ENCODE results near the gene STXBP2. TPM values are rescaled to one million over a fixed set of nuclear protein-coding genes. Genes with fewer than 3 reads are reported as not detected.

The STXBP2 gene
- total RNA-seq, 1 donor from 2014 or later, result 42.2 TPM

GRCh38 chr19:7662657-7663056, 25.7 kb downstream of the STXBP2 start:
- H3K36me3 Mint-ChIP-seq (ENCODE audit: low read depth, unreplicated experiment), result no peaks in the 10 kb centered on the region
- no peaks in the 10 kb centered on the region for H3K4me1 Mint-ChIP-seq (ENCODE audit: unreplicated experiment)
- no peak for TF ChIP-seq CTCF (IDR thresholded peaks at IDR 0.05; ENCODE audit: unreplicated experiment)
- no peak overlapping the region for H3K27ac Mint-ChIP-seq (ENCODE audit: unreplicated experiment)
- DNase-seq (ENCODE audit: low spot score), result no peak
- H3K4me3 Mint-ChIP-seq (ENCODE audit: unreplicated experiment), result no peak overlapping the region
- no peaks in the 10 kb centered on the region for H3K9me3 Mint-ChIP-seq (ENCODE audit: unreplicated experiment)
- peaks cover 3% of the 10 kb centered on the region for H3K27me3 Mint-ChIP-seq (ENCODE audit: unreplicated experiment)

GRCh38 chr19:7663706-7664105, 26.8 kb downstream of the STXBP2 start:
- Mint-ChIP-seq H3K27me3 (ENCODE audit: unreplicated experiment) (peaks cover 3% of the 10 kb centered on the region), H3K4me1 (ENCODE audit: unreplicated experiment) (no peaks in the 10 kb centered on the region), H3K27ac (ENCODE audit: unreplicated experiment) (no peak overlapping the region), H3K9me3 (ENCODE audit: unreplicated experiment) (no peaks in the 10 kb centered on the region), H3K4me3 (ENCODE audit: unreplicated experiment) (no peak overlapping the region), H3K36me3 (ENCODE audit: low read depth, unreplicated experiment) (no peaks in the 10 kb centered on the region)
- no peak for DNase-seq (ENCODE audit: low spot score)
- no peak for TF ChIP-seq CTCF (IDR thresholded peaks at IDR 0.05; ENCODE audit: unreplicated experiment)

GRCh38 chr19:7665076-7665475, 28.2 kb downstream of the STXBP2 start:
- no peaks in the 10 kb centered on the region for H3K9me3 Mint-ChIP-seq (ENCODE audit: unreplicated experiment)
- no peaks in the 10 kb centered on the region for H3K36me3 Mint-ChIP-seq (ENCODE audit: low read depth, unreplicated experiment)

GRCh38 chr19:7668842-7669241, 31.9 kb downstream of the STXBP2 start, which contains the start of gene RETN:
Gene RETN, plus strand, starts transcription at chr19:7669049. Its CDS starts 278 bp downstream, at chr19:7669327.
- Mint-ChIP-seq H3K27ac (ENCODE audit: unreplicated experiment) (no peak within 1 kb of the TSS), H3K4me1 (ENCODE audit: unreplicated experiment) (peaks cover 4% of the 10 kb centered on the region), H3K36me3 (ENCODE audit: low read depth, unreplicated experiment) (no peaks in the 10 kb centered on the region), H3K4me3 (ENCODE audit: unreplicated experiment) (no peak within 1 kb of the TSS), H3K27me3 (ENCODE audit: unreplicated experiment) (peaks cover 16% of the 10 kb centered on the region), H3K9me3 (ENCODE audit: unreplicated experiment) (no peaks in the 10 kb centered on the region)
- no peak for DNase-seq (ENCODE audit: low spot score)
- TF ChIP-seq CTCF (IDR thresholded peaks at IDR 0.05; ENCODE audit: unreplicated experiment), result no peak

More at GRCh38 chr19:7665076-7665475, 28.2 kb downstream of the STXBP2 start:
- H3K27ac Mint-ChIP-seq (ENCODE audit: unreplicated experiment), result no peak overlapping the region
- no peak for TF ChIP-seq CTCF (IDR thresholded peaks at IDR 0.05; ENCODE audit: unreplicated experiment)
- no peak for DNase-seq (ENCODE audit: low spot score)
- no peaks in the 10 kb centered on the region for H3K4me1 Mint-ChIP-seq (ENCODE audit: unreplicated experiment)
- peaks cover 9% of the 10 kb centered on the region for H3K27me3 Mint-ChIP-seq (ENCODE audit: unreplicated experiment)
- no peak overlapping the region for H3K4me3 Mint-ChIP-seq (ENCODE audit: unreplicated experiment)

- Mint-ChIP-seq H3K36me3 (ENCODE audit: low read depth, unreplicated experiment) (no peaks in the 10 kb centered on the region), H3K4me3 (ENCODE audit: unreplicated experiment) (no peak overlapping the region), H3K27ac (ENCODE audit: unreplicated experiment) (no peak overlapping the region), H3K9me3 (ENCODE audit: unreplicated experiment) (peaks cover 3% of the 10 kb centered on the region), H3K4me1 (ENCODE audit: unreplicated experiment) (peaks cover 4% of the 10 kb centered on the region), H3K27me3 (ENCODE audit: unreplicated experiment) (peaks cover 16% of the 10 kb centered on the region)
- DNase-seq (ENCODE audit: low spot score), result no peak
- TF ChIP-seq CTCF (IDR thresholded peaks at IDR 0.05; ENCODE audit: unreplicated experiment), result no peak
Measured at GRCh38 chr19:7669641-7670040, 32.7 kb downstream of the STXBP2 start.

Measured in endothelial cell (in vitro differentiated cells).